ENCODE results near the gene SH3RF3.

The SH3RF3 gene

GRCh38 chr2:109476641-109477441 lies 347.8 kb downstream of the SH3RF3 start:
- in situ Hi-C loops (cut with HindIII; ENCODE audit: low pct_unique_long_range_greater_than_20kb, low sequenced_read_pairs): no loop called here
- TF ChIP-seq JUND (IDR thresholded peaks at IDR 0.05; ENCODE audit: low read depth): no peak
- DNase-seq (ENCODE audit: low read depth in 1 of 2, low spot score in 1 of 2): no peak

DNA sequence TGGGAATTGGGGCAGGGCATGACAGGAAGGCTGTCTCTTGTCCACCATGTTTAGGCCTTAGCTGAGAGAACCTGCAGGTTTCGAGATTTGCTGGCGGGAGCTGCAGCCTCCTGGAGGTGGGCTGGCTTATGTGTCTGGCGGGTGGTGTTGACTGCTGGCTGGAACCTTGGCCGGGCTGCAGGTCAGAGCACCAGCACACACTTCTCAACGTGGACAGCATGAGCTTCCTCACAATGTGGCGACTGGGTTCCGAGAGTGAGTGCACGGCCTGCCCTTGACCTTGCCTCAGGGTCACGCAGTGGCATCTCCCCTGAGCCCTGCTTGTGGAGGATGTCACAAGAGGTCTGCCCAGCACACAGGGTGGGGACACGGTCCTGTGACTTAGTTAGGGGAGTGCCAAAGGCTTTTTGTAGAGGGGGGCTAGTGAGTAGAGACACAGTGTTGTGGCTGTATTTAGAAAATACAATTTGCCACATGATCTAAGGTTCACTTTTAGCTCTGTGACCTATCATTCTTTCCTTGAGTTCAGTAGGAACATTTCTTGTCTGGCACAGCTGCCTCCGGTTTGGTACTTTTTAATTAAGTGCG lies 350.0 kb downstream of the SH3RF3 start:
- in situ Hi-C loops (cut with HindIII; ENCODE audit: low pct_unique_long_range_greater_than_20kb, low sequenced_read_pairs): no loop called here
- TF ChIP-seq JUND (IDR thresholded peaks at IDR 0.05; ENCODE audit: low read depth): no peak
- no peak for DNase-seq (ENCODE audit: low read depth in 1 of 2, low spot score in 1 of 2)

GRCh38 chr2:109479804-109480203 lies 350.8 kb downstream of the SH3RF3 start:
- DNase-seq (ENCODE audit: low read depth in 1 of 2, low spot score in 1 of 2): no peak
- in situ Hi-C loops (cut with HindIII; ENCODE audit: low pct_unique_long_range_greater_than_20kb, low sequenced_read_pairs): no loop called here
- TF ChIP-seq JUND (IDR thresholded peaks at IDR 0.05; ENCODE audit: low read depth): no peak

- in situ Hi-C loops (cut with HindIII; ENCODE audit: low pct_unique_long_range_greater_than_20kb, low sequenced_read_pairs): no loop called here
- TF ChIP-seq JUND (IDR thresholded peaks at IDR 0.05; ENCODE audit: low read depth): no peak
- peak in 1 of 2 experiments; percentile 78 for DNase-seq (ENCODE audit: low read depth in 1 of 2, low spot score in 1 of 2)
Measured at GRCh38 chr2:109480486-109481195, 351.6 kb downstream of the SH3RF3 start.

GRCh38 chr2:109481196-109481555 lies 352.2 kb downstream of the SH3RF3 start:
- in situ Hi-C loops (cut with HindIII; ENCODE audit: low pct_unique_long_range_greater_than_20kb, low sequenced_read_pairs): no loop called here
- TF ChIP-seq JUND (IDR thresholded peaks at IDR 0.05; ENCODE audit: low read depth): no peak
- peak; percentile 38 to 94 for DNase-seq (ENCODE audit: low read depth in 1 of 2, low spot score in 1 of 2)

DNA sequence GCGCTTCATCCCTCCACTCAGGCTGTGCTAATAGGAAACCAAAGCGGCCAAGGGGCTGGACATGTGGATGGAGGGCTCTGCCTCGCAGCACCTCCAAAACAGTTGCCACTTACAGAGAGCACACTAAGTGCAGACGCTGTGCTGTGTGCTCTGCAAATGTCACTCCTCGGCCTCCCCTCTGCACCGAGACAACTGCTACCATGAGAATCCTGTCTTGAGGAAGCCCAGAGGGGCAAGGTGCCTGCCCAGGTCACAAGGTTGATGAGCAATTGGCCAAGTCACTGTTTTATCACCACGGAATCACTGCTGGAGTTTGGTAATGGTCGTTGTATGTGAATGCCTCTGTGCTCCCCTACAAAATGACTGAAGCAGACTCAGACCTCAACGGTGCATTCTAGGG lies 352.6 kb downstream of the SH3RF3 start:
- DNase-seq (ENCODE audit: low read depth in 1 of 2, low spot score in 1 of 2): no peak
- TF ChIP-seq JUND (IDR thresholded peaks at IDR 0.05; ENCODE audit: low read depth): no peak
- in situ Hi-C loops (cut with HindIII; ENCODE audit: low pct_unique_long_range_greater_than_20kb, low sequenced_read_pairs): no loop called here

- no peak for TF ChIP-seq JUND (IDR thresholded peaks at IDR 0.05; ENCODE audit: low read depth)
- in situ Hi-C loops (cut with HindIII; ENCODE audit: low pct_unique_long_range_greater_than_20kb, low sequenced_read_pairs): no loop called here
- no peak for DNase-seq (ENCODE audit: low read depth in 1 of 2, low spot score in 1 of 2)
Measured at GRCh38 chr2:109482361-109482861, 353.4 kb downstream of the SH3RF3 start.

DNA sequence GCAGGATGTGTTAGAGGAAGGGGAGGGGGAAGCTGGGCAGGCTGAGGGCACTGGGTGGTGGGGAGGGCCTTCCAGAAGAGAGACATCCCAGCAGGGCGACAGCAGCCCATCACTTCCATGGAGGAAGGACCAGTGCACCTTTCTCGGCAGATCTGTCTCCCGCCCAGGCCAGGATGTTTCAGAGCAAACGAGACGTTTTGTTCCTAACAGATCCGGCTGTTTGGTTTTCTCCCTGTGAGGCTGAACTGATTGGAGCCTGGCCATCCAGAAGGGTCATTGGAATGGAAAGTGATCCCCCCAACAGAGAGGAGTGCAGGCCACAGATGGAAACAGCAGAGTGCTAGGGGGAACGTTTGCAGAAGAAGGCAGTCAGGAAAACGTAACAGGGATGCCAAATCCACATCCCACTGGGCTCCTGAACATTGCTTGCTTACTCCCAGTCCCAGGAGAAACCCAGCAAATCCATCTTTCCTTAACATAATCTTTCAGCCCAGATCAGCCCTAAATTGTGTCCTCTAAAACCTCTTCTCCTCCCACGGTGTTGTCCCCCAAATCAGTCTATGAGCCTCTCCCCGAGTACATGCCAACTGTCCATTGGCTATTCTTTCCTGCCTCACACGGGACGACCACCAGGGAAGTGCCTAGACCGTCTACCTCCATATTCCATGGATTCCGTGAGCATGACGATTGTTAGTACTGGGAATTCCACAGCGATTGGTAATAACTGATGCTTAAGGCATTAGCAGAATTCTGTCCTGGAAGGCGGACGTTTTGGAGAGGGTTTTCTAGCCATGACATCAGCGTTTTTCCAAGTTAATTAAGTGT lies 357.9 kb downstream of the SH3RF3 start:
- DNase-seq (ENCODE audit: low read depth in 1 of 2, low spot score in 1 of 2): no peak
- in situ Hi-C loops (cut with HindIII; ENCODE audit: low pct_unique_long_range_greater_than_20kb, low sequenced_read_pairs): no loop called here
- TF ChIP-seq JUND (IDR thresholded peaks at IDR 0.05; ENCODE audit: low read depth): no peak

DNA sequence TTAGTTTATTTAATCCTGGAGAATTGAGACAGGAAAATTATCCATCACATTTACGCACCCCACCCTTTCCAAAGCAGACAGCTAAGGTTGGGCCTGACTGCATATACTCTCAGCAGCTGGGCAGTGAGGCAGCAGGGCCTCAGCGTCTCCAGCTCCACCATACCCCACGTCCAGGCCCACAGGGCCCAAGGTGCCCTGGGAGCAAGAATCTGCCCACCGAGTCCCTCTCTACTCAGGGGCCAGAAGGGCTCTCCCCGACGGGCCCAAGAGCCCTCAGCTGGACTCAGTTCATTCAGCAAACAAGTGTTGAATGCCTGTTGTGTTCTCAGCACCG lies 358.5 kb downstream of the SH3RF3 start:
- in situ Hi-C loops (cut with HindIII; ENCODE audit: low pct_unique_long_range_greater_than_20kb, low sequenced_read_pairs): no loop called here
- TF ChIP-seq JUND (IDR thresholded peaks at IDR 0.05; ENCODE audit: low read depth): no peak
- DNase-seq (ENCODE audit: low read depth in 1 of 2, low spot score in 1 of 2): no peak

DNA sequence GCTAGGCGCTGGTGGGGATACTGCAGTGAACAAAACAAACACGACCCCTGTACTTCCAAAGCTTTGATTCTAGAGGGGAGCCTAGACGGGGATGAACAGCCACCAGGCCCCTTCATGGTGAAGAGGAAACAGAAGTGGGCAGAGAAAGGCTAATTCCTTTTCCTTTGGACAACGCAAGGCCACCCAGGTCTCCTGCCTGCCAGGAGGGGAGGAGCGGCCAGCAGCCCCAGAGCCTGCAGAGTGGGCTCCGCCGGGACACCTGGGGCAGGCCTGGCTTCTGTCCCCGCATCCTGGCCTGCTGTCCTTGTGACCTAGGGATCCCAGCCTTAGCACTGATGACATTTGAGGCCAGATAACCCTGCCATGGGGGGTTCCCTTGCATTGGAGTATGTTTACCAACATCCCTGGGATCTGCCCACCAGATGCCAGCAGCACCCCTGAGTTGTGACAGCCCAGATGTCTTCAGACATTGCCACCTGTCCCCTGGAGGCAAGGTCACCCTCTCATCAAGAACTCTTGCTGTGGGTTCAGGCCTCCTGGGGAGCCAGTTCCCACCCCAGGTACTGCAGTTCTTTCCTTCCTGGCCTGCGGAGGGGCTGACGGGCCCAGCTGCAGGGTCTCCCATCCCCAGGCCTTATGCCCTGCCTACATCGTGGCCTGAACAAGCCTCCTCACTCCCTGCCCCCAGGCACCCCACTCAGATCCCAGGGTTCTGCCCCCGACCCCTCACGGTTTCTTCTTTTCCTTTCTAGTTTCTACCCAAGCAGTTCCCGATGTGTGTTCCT lies 359.1 kb downstream of the SH3RF3 start:
- in situ Hi-C loops (cut with HindIII; ENCODE audit: low pct_unique_long_range_greater_than_20kb, low sequenced_read_pairs): no loop called here
- no peak for TF ChIP-seq JUND (IDR thresholded peaks at IDR 0.05; ENCODE audit: low read depth)
- no peak for DNase-seq (ENCODE audit: low read depth in 1 of 2, low spot score in 1 of 2)

DNA sequence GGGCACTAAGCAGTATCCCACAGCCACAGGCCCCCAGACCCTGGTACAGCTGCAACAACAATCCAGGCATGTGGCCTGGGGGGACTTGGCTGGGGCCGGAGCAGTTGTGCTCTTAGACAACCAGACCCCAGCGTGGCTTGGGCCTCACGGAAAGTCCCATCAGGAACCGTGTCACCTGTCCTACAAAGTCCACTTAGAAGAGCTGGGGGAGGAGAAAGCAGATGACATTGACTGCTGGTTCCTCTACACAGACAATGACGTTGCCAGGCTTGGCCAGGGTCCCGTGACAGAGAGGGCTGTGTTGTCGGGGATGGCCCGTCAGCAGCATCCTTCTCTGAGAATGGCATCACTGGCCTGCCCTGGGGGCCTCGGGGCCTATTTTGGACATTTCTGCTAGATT lies 360.3 kb downstream of the SH3RF3 start:
- in situ Hi-C loops (cut with HindIII; ENCODE audit: low pct_unique_long_range_greater_than_20kb, low sequenced_read_pairs): no loop called here
- no peak for DNase-seq (ENCODE audit: low read depth in 1 of 2, low spot score in 1 of 2)
- no peak for TF ChIP-seq JUND (IDR thresholded peaks at IDR 0.05; ENCODE audit: low read depth)
